Measurements from ENCODE around the gene PRDM2.

PRDM2 gene

GRCh38 chr1:13790290-13791030, 90.5 kb downstream of the PRDM2 start:
- DNase-seq (ENCODE audit: low read depth in 2 of 2), result no peak

GRCh38 chr1:13792419-13792818, 92.4 kb downstream of the PRDM2 start:
- no peak for DNase-seq (ENCODE audit: low read depth in 2 of 2)

- DNase-seq (ENCODE audit: low read depth in 2 of 2), result no peak
Observed at GRCh38 chr1:13793088-13793730, 93.2 kb downstream of the PRDM2 start.

GRCh38 chr1:13794231-13795187, 94.5 kb downstream of the PRDM2 start:
- no peak for DNase-seq (ENCODE audit: low read depth in 2 of 2)

GRCh38 chr1:13797397-13797796, 97.4 kb downstream of the PRDM2 start:
- no peak for DNase-seq (ENCODE audit: low read depth in 2 of 2)

- DNase-seq (ENCODE audit: low read depth in 2 of 2), result no peak
Observed at GRCh38 chr1:13798120-13798519, 98.1 kb downstream of the PRDM2 start.

GRCh38 chr1:13799502-13800283, 99.7 kb downstream of the PRDM2 start:
- DNase-seq (ENCODE audit: low read depth in 2 of 2), result no peak

- no peak for DNase-seq (ENCODE audit: low read depth in 2 of 2)
Observed at GRCh38 chr1:13801232-13801631, 101.2 kb downstream of the PRDM2 start.

GRCh38 chr1:13801655-13802486, 101.9 kb downstream of the PRDM2 start:
- DNase-seq (ENCODE audit: low read depth in 2 of 2), result no peak

GRCh38 chr1:13802782-13803545, 103.0 kb downstream of the PRDM2 start:
- no peak for DNase-seq (ENCODE audit: low read depth in 2 of 2)

GRCh38 chr1:13803546-13804239, 103.7 kb downstream of the PRDM2 start:
- DNase-seq (ENCODE audit: low read depth in 2 of 2), result no peak

- DNase-seq (ENCODE audit: low read depth in 2 of 2), result no peak
Observed at GRCh38 chr1:13804240-13804633, 104.2 kb downstream of the PRDM2 start.

- DNase-seq (ENCODE audit: low read depth in 2 of 2), result no peak
Observed at GRCh38 chr1:13805431-13805830, 105.4 kb downstream of the PRDM2 start.

GRCh38 chr1:13806108-13806507, 106.1 kb downstream of the PRDM2 start:
- no peak for DNase-seq (ENCODE audit: low read depth in 2 of 2)

- DNase-seq (ENCODE audit: low read depth in 2 of 2), result no peak
Observed at GRCh38 chr1:13807209-13807608, 107.2 kb downstream of the PRDM2 start.

- no peak for DNase-seq (ENCODE audit: low read depth in 2 of 2)
Observed at GRCh38 chr1:13808729-13809131, 108.7 kb downstream of the PRDM2 start.

- no peak for DNase-seq (ENCODE audit: low read depth in 2 of 2)
Observed at GRCh38 chr1:13809461-13810159, 109.6 kb downstream of the PRDM2 start.

All from stimulated activated CD4-positive, alpha-beta T cell treated with anti-CD3 and anti-CD28 coated beads, Interleukin-12 subunit alpha, Interleukin-12 subunit beta, amount 100 ng/mL, for 24 hours (primary cell).